Panc1 (cell line): Measurements from ENCODE around the gene COL4A1. TPM values are rescaled to one million over a fixed set of nuclear protein-coding genes. Genes with fewer than 3 reads are reported as not detected.

ENCODE experiments used
- ATAC-seq: fragments of 200-7000 bp; cut with Tn5 transposase; 2 replicates; pipeline ENCODE4 v1.9.1; 2020; ENCODE audit warnings: mild to moderate bottlenecking, moderate library complexity
- BruUV-seq: library from RNA; stranded (reverse); fragments of 400-500 nt; replicated peaks from 2 replicates; lab custom pipeline; 2021; lab: Mats Ljungman, UMichigan
- CTCF ChIA-PET: fragments of 300-600 bp; sonication (Branson Sonifier 250); formaldehyde crosslinking; loops from one replicate; lab custom pipeline; 2022; ENCODE audit warnings: antibody characterized with exemption; lab: Charles Lee
- POLR2A ChIA-PET: fragments of 300-600 bp; sonication (Branson Sonifier 250); formaldehyde crosslinking; loops from one replicate; lab custom pipeline; 2022; ENCODE audit warnings: antibody characterized with exemption; lab: Charles Lee
- DNase-seq: peaks from one replicate; pipeline ENCODE4 v3.0.0-alpha.2; 2010; ENCODE audit warnings: low read depth, low spot score
- H3K27ac ChIP-seq: 2 replicates; pipeline ENCODE4 v1.5.1; 2011; ENCODE audit warnings: mild to moderate bottlenecking, low read length, inconsistent platforms
- H3K27me3 ChIP-seq: fragments of 200-500 bp; sonication (Bioruptor generic); 2 replicates; pipeline ENCODE4 v1.6.0; 2014; ENCODE audit warnings: low read length, inconsistent platforms; ENCODE audit not compliant: control insufficient read depth, insufficient read depth
- H3K36me3 ChIP-seq: fragments of 200-500 bp; sonication (Bioruptor generic); 2 replicates; pipeline ENCODE4 v1.5.1; 2014; ENCODE audit warnings: inconsistent platforms, mild to moderate bottlenecking, low read length, moderate library complexity; ENCODE audit not compliant: control insufficient read depth, insufficient read depth
- H3K4me1 ChIP-seq: 2 replicates; pipeline ENCODE4 v1.5.1; 2011; ENCODE audit warnings: inconsistent platforms, mild to moderate bottlenecking, low read length, moderate library complexity; ENCODE audit not compliant: control insufficient read depth, insufficient read depth
- H3K4me3 ChIP-seq, 2 experiments: 2 replicates each; pipeline ENCODE4 v1.5.1; 2011 to 2012; ENCODE audit warnings: low read depth in 2 of 2, low read length in 2 of 2, mild to moderate bottlenecking in 2 of 2, inconsistent platforms in 1 of 2, moderate library complexity in 1 of 2
- H3K9me3 ChIP-seq: fragments of 200-500 bp; sonication (Bioruptor generic); 2 replicates; pipeline ENCODE4 v1.5.1; 2014; ENCODE audit warnings: low read depth, mild to moderate bottlenecking, inconsistent platforms, low read length, moderate library complexity; ENCODE audit not compliant: control insufficient read depth, insufficient read depth
- POLR2AphosphoS5 ChIP-seq: IDR thresholded peaks from 2 replicates; pipeline ENCODE4 v1.6.1; 2012; ENCODE audit warnings: mild to moderate bottlenecking, low read depth, low read length, moderate library complexity
- REST ChIP-seq, 2 experiments: IDR thresholded peaks; 2 replicates each; pipeline ENCODE4 v1.6.1; 2011 to 2012; ENCODE audit warnings: low read depth in 2 of 2, control low read depth in 1 of 2, low read length in 1 of 2, mild to moderate bottlenecking in 1 of 2, moderate library complexity in 1 of 2; ENCODE audit not compliant: insufficient read depth in 1 of 2
- SIN3A ChIP-seq: IDR thresholded peaks from 2 replicates; pipeline ENCODE4 v1.6.1; 2012; ENCODE audit warnings: low read depth, mild to moderate bottlenecking, low read length, moderate library complexity, borderline replicate concordance; ENCODE audit not compliant: insufficient read depth
- TCF7L2 ChIP-seq: IDR thresholded peaks from 2 replicates; pipeline ENCODE4 v1.6.1; 2011; ENCODE audit warnings: mild to moderate bottlenecking, low read depth, low read length, inconsistent platforms
- in situ Hi-C: cut with HindIII; loops from 2 replicates; pipeline ENCODE4 v1.10.0; 2016; ENCODE audit warnings: low sequenced_read_pairs, low pct_unique_long_range_greater_than_20kb
- intact Hi-C: fragments of 100-400 bp; cut with micrococcal nuclease; formaldehyde crosslinking; loops from one replicate; pipeline ENCODE4 v1.10.0; 2022; ENCODE audit not compliant: unreplicated experiment
- total RNA-seq: library from RNA; stranded (reverse); gene quantifications from one replicate; pipeline ENCODE4 v1.2.1, GENCODE V29; 2021; ENCODE audit not compliant: unreplicated experiment
- TF ChIP-seq, protein P1 (sequence below): fragments of 450-650 bp; IDR thresholded peaks from 2 replicates; pipeline ENCODE4 v1.5.1; 2017; ENCODE audit warnings: mild to moderate bottlenecking

The COL4A1 gene
- total RNA-seq, 1 experiment from 2014 or later = 1.1 TPM

DNA sequence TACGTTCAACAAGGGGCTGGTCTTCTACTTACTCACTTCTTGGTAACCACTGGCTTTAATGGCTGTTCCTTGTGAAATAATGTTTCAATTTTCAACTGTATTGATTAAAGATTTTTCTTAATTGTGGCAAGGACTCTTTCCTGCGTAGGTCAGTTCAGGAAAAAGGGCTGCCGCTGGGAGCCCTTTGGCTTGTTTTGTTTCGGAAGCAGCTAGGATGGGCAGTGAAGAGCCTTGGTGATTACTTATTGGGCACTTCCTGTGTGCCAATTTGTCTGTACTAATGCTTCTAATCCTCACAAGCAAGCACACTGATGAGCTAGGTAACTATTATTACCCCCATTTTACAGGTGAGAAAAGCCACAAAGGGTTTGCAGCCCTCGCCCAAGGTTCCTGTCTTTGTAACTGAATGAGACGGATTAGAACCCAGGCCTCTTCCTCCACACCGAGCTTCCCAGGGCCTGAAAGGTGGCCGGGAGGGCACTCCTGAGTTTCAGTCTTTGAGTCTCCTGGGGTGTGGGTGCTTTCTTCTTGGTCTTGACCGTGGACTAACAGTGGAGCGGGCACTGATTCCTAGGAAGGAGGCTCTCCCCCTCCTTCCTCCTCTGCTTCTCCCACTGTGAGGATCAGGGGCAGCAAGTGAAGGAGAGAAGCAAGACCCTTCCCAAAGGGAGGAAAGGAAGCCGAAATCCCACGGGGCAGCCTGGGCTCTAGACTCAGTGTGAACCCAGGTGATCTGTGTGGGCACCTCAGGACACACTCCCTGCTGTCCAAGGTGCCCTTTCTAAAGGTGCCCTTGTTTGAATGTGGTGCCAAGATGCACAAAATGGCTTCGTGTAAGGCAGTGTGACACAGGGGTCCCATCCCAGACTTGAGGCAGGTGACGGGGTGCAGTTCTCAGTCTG is 3.8 kb upstream of the COL4A1 start:
- H3K4me1 ChIP-seq = no peaks in the 10 kb centered on the region
- H3K4me3 ChIP-seq = no peak overlapping the region
- TF ChIP-seq REST (IDR thresholded peaks at IDR 0.05; ENCODE audit: insufficient read depth in 1 of 2, low read depth in 2 of 2, low read length in 1 of 2) (no peak), TCF7L2 (no peak), POLR2AphosphoS5 (no peak), SIN3A (no peak)
- TF ChIP-seq, protein P1, sequence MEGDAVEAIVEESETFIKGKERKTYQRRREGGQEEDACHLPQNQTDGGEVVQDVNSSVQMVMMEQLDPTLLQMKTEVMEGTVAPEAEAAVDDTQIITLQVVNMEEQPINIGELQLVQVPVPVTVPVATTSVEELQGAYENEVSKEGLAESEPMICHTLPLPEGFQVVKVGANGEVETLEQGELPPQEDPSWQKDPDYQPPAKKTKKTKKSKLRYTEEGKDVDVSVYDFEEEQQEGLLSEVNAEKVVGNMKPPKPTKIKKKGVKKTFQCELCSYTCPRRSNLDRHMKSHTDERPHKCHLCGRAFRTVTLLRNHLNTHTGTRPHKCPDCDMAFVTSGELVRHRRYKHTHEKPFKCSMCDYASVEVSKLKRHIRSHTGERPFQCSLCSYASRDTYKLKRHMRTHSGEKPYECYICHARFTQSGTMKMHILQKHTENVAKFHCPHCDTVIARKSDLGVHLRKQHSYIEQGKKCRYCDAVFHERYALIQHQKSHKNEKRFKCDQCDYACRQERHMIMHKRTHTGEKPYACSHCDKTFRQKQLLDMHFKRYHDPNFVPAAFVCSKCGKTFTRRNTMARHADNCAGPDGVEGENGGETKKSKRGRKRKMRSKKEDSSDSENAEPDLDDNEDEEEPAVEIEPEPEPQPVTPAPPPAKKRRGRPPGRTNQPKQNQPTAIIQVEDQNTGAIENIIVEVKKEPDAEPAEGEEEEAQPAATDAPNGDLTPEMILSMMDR = no peak
- CTCF ChIA-PET = no interaction called here
- POLR2A ChIA-PET = no interaction called here
- H3K27ac ChIP-seq = no peak overlapping the region
- in situ Hi-C loops = no loop called here
- no peaks in the 10 kb centered on the region for H3K9me3 ChIP-seq
- no TSS peak for BruUV-seq
- no peaks in the 10 kb centered on the region for H3K36me3 ChIP-seq
- DNase-seq = no peak
- no peak for ATAC-seq
- H3K27me3 ChIP-seq = peaks cover 3% of the 10 kb centered on the region; the same call in 1 of the 2 replicates
- intact Hi-C loops = no loop called here

GRCh38 chr13:110309661-110310524 is 2.9 kb upstream of the COL4A1 start:
- BruUV-seq = no TSS peak
- Histone ChIP-seq H3K36me3 (no peaks in the 10 kb centered on the region), H3K27me3 (peaks cover 9% of the 10 kb centered on the region), H3K4me1 (no peaks in the 10 kb centered on the region), H3K9me3 (no peaks in the 10 kb centered on the region), H3K27ac (no peak overlapping the region), H3K4me3 (no peak overlapping the region)
- POLR2A ChIA-PET = no interaction called here
- in situ Hi-C loops = no loop called here
- DNase-seq (no peak), ATAC-seq (no peak)
- TF ChIP-seq POLR2AphosphoS5 (no peak), SIN3A (no peak), TCF7L2 (no peak), REST (IDR thresholded peaks at IDR 0.05; ENCODE audit: insufficient read depth in 1 of 2, low read depth in 2 of 2, low read length in 1 of 2) (no peak)
- TF ChIP-seq, protein P1 = no peak
- CTCF ChIA-PET = no interaction called here
- intact Hi-C loops = no loop called here
